ENCODE measurements around the gene GTF2IRD1. TPM values are rescaled to one million over a fixed set of nuclear protein-coding genes. Genes with fewer than 3 reads are reported as not detected.
A peak's percentile ranks its signal among the peaks of the same experiment; 100 is the strongest.
"Not testable (repeated sequence)": the region's sequence is repeated elsewhere in the genome, so short reads cannot be mapped to it uniquely, and the experiment has no call there.

GTF2IRD1 gene
- total RNA-seq, 1 donor, result 6.4 TPM

- peak; percentile 49 for TF ChIP-seq CTCF (IDR thresholded peaks at IDR 0.05; ENCODE audit: insufficient read depth, low read length)
- peak; percentile 33 for DNase-seq (ENCODE audit: low read depth)
- H3K4me3 ChIP-seq (ENCODE audit: low read depth, low read length), result no peak overlapping the region
These were observed 91.2 kb downstream of the GTF2IRD1 start for GRCh38 chr7:74544706-74545469.

- no peak overlapping the region for H3K4me3 ChIP-seq (ENCODE audit: low read depth, low read length)
- no peak for TF ChIP-seq CTCF (IDR thresholded peaks at IDR 0.05; ENCODE audit: insufficient read depth, low read length)
- no peak for DNase-seq (ENCODE audit: low read depth)
These were observed 92.2 kb downstream of the GTF2IRD1 start for GRCh38 chr7:74545921-74546320.

- H3K4me3 ChIP-seq (ENCODE audit: low read depth, low read length); DNase-seq (ENCODE audit: low read depth): not testable (repeated sequence)
These were observed 99.9 kb downstream of the GTF2IRD1 start for GRCh38 chr7:74553596-74554012.

GRCh38 chr7:74554178-74554577, 100.5 kb downstream of the GTF2IRD1 start:
- no peak overlapping the region for H3K4me3 ChIP-seq (ENCODE audit: low read depth, low read length)
- DNase-seq (ENCODE audit: low read depth), result no peak
- no peak for TF ChIP-seq CTCF (IDR thresholded peaks at IDR 0.05; ENCODE audit: insufficient read depth, low read length)

GRCh38 chr7:74560086-74560719, 106.5 kb downstream of the GTF2IRD1 start:
- no peak overlapping the region for H3K4me3 ChIP-seq (ENCODE audit: low read depth, low read length)
- no peak for DNase-seq (ENCODE audit: low read depth)
- TF ChIP-seq CTCF (IDR thresholded peaks at IDR 0.05; ENCODE audit: insufficient read depth, low read length), result no peak

GRCh38 chr7:74561898-74562613, 108.3 kb downstream of the GTF2IRD1 start:
- no peak for DNase-seq (ENCODE audit: low read depth)
- H3K4me3 ChIP-seq (ENCODE audit: low read depth, low read length), result no peak overlapping the region
- no peak for TF ChIP-seq CTCF (IDR thresholded peaks at IDR 0.05; ENCODE audit: insufficient read depth, low read length)

- H3K4me3 ChIP-seq (ENCODE audit: low read depth, low read length); DNase-seq (ENCODE audit: low read depth): not testable (repeated sequence)
These were observed 109.9 kb downstream of the GTF2IRD1 start for GRCh38 chr7:74563639-74564038.
